Measurements from ENCODE around the gene CLCN2.

DNA sequence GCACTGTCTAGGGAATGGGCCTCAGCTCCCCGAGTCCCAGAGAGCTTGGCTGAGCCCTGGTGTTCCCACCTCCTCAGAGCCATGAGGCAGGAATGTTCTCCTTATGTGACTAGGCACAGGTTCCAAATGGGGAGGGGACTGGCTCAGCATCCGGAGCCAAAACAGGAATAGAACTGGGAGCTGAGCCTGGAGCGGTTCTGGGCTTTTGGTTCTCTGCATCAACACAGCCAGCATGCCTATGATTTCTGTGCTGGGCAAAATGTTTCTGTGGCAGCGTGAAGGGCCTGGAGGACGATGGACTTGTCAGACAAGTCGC is 24.0 kb downstream of the CLCN2 start, which contains the start of gene FAM131A:
- TF ChIP-seq, protein P1, sequence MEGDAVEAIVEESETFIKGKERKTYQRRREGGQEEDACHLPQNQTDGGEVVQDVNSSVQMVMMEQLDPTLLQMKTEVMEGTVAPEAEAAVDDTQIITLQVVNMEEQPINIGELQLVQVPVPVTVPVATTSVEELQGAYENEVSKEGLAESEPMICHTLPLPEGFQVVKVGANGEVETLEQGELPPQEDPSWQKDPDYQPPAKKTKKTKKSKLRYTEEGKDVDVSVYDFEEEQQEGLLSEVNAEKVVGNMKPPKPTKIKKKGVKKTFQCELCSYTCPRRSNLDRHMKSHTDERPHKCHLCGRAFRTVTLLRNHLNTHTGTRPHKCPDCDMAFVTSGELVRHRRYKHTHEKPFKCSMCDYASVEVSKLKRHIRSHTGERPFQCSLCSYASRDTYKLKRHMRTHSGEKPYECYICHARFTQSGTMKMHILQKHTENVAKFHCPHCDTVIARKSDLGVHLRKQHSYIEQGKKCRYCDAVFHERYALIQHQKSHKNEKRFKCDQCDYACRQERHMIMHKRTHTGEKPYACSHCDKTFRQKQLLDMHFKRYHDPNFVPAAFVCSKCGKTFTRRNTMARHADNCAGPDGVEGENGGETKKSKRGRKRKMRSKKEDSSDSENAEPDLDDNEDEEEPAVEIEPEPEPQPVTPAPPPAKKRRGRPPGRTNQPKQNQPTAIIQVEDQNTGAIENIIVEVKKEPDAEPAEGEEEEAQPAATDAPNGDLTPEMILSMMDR (IDR thresholded peaks at IDR 0.05; ENCODE audit: insufficient read depth, low read length): no peak
- TF ChIP-seq, protein P2, sequence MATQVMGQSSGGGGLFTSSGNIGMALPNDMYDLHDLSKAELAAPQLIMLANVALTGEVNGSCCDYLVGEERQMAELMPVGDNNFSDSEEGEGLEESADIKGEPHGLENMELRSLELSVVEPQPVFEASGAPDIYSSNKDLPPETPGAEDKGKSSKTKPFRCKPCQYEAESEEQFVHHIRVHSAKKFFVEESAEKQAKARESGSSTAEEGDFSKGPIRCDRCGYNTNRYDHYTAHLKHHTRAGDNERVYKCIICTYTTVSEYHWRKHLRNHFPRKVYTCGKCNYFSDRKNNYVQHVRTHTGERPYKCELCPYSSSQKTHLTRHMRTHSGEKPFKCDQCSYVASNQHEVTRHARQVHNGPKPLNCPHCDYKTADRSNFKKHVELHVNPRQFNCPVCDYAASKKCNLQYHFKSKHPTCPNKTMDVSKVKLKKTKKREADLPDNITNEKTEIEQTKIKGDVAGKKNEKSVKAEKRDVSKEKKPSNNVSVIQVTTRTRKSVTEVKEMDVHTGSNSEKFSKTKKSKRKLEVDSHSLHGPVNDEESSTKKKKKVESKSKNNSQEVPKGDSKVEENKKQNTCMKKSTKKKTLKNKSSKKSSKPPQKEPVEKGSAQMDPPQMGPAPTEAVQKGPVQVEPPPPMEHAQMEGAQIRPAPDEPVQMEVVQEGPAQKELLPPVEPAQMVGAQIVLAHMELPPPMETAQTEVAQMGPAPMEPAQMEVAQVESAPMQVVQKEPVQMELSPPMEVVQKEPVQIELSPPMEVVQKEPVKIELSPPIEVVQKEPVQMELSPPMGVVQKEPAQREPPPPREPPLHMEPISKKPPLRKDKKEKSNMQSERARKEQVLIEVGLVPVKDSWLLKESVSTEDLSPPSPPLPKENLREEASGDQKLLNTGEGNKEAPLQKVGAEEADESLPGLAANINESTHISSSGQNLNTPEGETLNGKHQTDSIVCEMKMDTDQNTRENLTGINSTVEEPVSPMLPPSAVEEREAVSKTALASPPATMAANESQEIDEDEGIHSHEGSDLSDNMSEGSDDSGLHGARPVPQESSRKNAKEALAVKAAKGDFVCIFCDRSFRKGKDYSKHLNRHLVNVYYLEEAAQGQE (IDR thresholded peaks at IDR 0.05; ENCODE audit: insufficient replicate concordance, low read depth): no peak
- TF ChIP-seq POLR2AphosphoS5 (IDR thresholded peaks at IDR 0.05; ENCODE audit: low read depth): no peak
- TF ChIP-seq SPI1 (IDR thresholded peaks at IDR 0.05; ENCODE audit: borderline replicate concordance, low read depth): no peak
- TF ChIP-seq GABPA (IDR thresholded peaks at IDR 0.05; ENCODE audit: low read depth): no peak
